Neural cell (in vitro differentiated cells): ENCODE data around the gene SAMMSON. TPM values are rescaled to one million over a fixed set of nuclear protein-coding genes. Genes with fewer than 3 reads are reported as not detected.

ENCODE experiments used
- H2AFZ ChIP-seq: fragments of 200-600, 300-800 bp; sonication (generic), shearing (Covaris generic); 2 replicates; pipeline ENCODE4 v1.6.0; 2014; ENCODE audit warnings: low read depth, mild to moderate bottlenecking, antibody characterized with exemption, low read length, moderate library complexity
- H3F3A ChIP-seq: fragments of 200-600 bp; shearing (Covaris generic); 2 replicates; pipeline ENCODE4 v1.6.1; 2016; ENCODE audit warnings: mild to moderate bottlenecking, moderate library complexity, mixed read lengths, antibody characterized with exemption, low read length; ENCODE audit not compliant: insufficient read depth, poor library complexity, severe bottlenecking
- H3K27ac ChIP-seq: fragments of 200-600, 300-800 bp; sonication (generic), shearing (Covaris generic); 2 replicates; pipeline ENCODE4 v1.5.1; 2014; ENCODE audit warnings: mild to moderate bottlenecking, low read length, moderate library complexity
- H3K27me3 ChIP-seq: fragments of 300-800, 200-600 bp; sonication (generic), shearing (Covaris generic); 2 replicates; pipeline ENCODE4 v1.6.0; 2014; ENCODE audit warnings: mild to moderate bottlenecking, low read depth, low read length, moderate library complexity; ENCODE audit not compliant: insufficient read depth
- H3K36me3 ChIP-seq: fragments of 300-800, 200-600 bp; sonication (generic), shearing (Covaris generic); 2 replicates; pipeline ENCODE4 v1.5.1; 2014; ENCODE audit warnings: mild to moderate bottlenecking, antibody characterized with exemption, low read length, moderate library complexity; ENCODE audit not compliant: insufficient read depth
- H3K4me2 ChIP-seq: fragments of 300-800, 200-600 bp; sonication (generic), shearing (Covaris generic); 2 replicates; pipeline ENCODE4 v1.6.0; 2014; ENCODE audit warnings: mild to moderate bottlenecking, low read length
- H3K4me3 ChIP-seq: fragments of 300-800, 200-600 bp; sonication (generic), shearing (Covaris generic); 2 replicates; pipeline ENCODE4 v1.5.1; 2014; ENCODE audit warnings: mild to moderate bottlenecking, low read length, moderate library complexity
- H3K79me2 ChIP-seq: fragments of 200-600 bp; shearing (Covaris generic); replicated peaks from 2 replicates; pipeline ENCODE4 v1.6.0; 2014; ENCODE audit warnings: mild to moderate bottlenecking, low read length, moderate library complexity; ENCODE audit not compliant: insufficient read depth
- H3K9ac ChIP-seq: fragments of 300-800, 200-600 bp; sonication (generic), shearing (Covaris generic); 2 replicates; pipeline ENCODE4 v1.6.1; 2016; ENCODE audit warnings: mild to moderate bottlenecking, low read length, mixed read lengths
- H3K9me2 ChIP-seq: fragments of 200-600 bp; shearing (Covaris generic); 2 replicates; pipeline ENCODE4 v1.6.1; 2016; ENCODE audit warnings: mild to moderate bottlenecking, low read length, mixed read lengths; ENCODE audit not compliant: insufficient read depth
- H3K9me3 ChIP-seq: fragments of 200-600, 300-800 bp; sonication (generic), shearing (Covaris generic); 2 replicates; pipeline ENCODE4 v1.6.1; 2016; ENCODE audit warnings: mild to moderate bottlenecking, mixed run types, low read length, moderate library complexity, mixed read lengths
- H4K20me1 ChIP-seq: fragments of 200-600 bp; shearing (Covaris generic); 2 replicates; pipeline ENCODE4 v1.6.1; 2016; ENCODE audit warnings: mild to moderate bottlenecking, mixed run types; ENCODE audit not compliant: insufficient read depth
- EP300 ChIP-seq: fragments of 450-650 bp; conservative IDR thresholded peaks from 2 replicates; pipeline ENCODE4 v1.6.1; 2014; ENCODE audit warnings: antibody characterized with exemption, mild to moderate bottlenecking, moderate library complexity; ENCODE audit not compliant: poor library complexity, severe bottlenecking
- EZH2 ChIP-seq: fragments of 200-600, 300-800 bp; shearing (Covaris generic), sonication (generic); IDR thresholded peaks from 2 replicates; pipeline ENCODE4 v1.6.1; 2014; ENCODE audit warnings: antibody characterized with exemption, low read length, borderline replicate concordance, mild to moderate bottlenecking; ENCODE audit not compliant: insufficient read depth, poor library complexity, severe bottlenecking
- MXI1 ChIP-seq: fragments of 450-650 bp; conservative IDR thresholded peaks from 2 replicates; pipeline ENCODE4 v1.6.1; 2014; ENCODE audit warnings: antibody characterized with exemption, mild to moderate bottlenecking; ENCODE audit not compliant: poor library complexity, severe bottlenecking
- POLR2AphosphoS5 ChIP-seq: IDR thresholded peaks from 2 replicates; pipeline ENCODE4 v1.6.1; 2012
- RAD21 ChIP-seq: fragments of 450-650 bp; conservative IDR thresholded peaks from 2 replicates; pipeline ENCODE4 v1.6.1; 2014; ENCODE audit warnings: antibody characterized with exemption, mild to moderate bottlenecking, moderate library complexity
- SMC3 ChIP-seq: fragments of 450-650 bp; conservative IDR thresholded peaks from 2 replicates; pipeline ENCODE4 v1.6.1; 2014; ENCODE audit warnings: antibody characterized with exemption, mild to moderate bottlenecking, moderate library complexity; ENCODE audit not compliant: poor library complexity
- TAF1 ChIP-seq: IDR thresholded peaks from 2 replicates; pipeline ENCODE4 v1.6.1; 2012; ENCODE audit warnings: low read depth
- polyA plus RNA-seq: library from polyadenylated mRNA; depleted of rRNA; stranded (reverse); fragments of >200 nt; gene quantifications from 2 replicates; pipeline ENCODE4 v1.2.3, GENCODE V29; 2014
- TF ChIP-seq, protein P1 (sequence below): fragments of 450-650 bp; IDR thresholded peaks from 2 replicates; pipeline ENCODE4 v1.5.1; 2014; ENCODE audit warnings: antibody characterized with exemption, mild to moderate bottlenecking, moderate library complexity; ENCODE audit not compliant: poor library complexity, severe bottlenecking
- TF ChIP-seq, protein P2 (sequence below): IDR thresholded peaks from 2 replicates; pipeline ENCODE4 v1.6.1; 2012; ENCODE audit warnings: borderline replicate concordance

Gene SAMMSON
- polyA plus RNA-seq, 1 donor from 2014 or later, result not detected

DNA sequence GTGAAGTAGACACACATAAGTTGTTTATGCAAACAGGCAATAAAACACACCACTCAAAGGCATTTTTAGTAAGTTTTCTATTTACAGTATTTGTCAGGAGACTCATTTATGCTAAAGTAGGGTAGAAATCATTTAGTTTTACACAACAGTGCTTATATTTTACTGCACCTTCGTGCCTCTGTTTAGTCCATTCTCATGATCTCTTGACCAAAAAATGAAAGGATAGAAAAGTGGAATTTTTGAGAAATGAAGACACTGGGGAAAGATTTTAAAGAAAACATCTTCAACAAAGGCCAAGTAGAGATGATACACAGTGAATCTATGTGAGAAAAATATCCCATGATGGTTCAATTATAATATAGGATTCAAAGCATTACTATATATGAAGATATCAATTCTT lies 114.9 kb downstream of the SAMMSON start:
- Histone ChIP-seq H3F3A (no peaks in the 10 kb centered on the region), H3K9me2 (no peaks in the 10 kb centered on the region), H3K4me2 (no peak overlapping the region), H4K20me1 (no peaks in the 10 kb centered on the region), H2AFZ (no peak overlapping the region), H3K79me2 (no peaks in the 10 kb centered on the region), H3K9ac (no peak overlapping the region), H3K27me3 (peaks cover 3% of the 10 kb centered on the region), H3K27ac (no peak overlapping the region), H3K9me3 (peaks cover 7% of the 10 kb centered on the region), H3K4me3 (no peak overlapping the region), H3K36me3 (no peaks in the 10 kb centered on the region)
- TF ChIP-seq POLR2AphosphoS5 (no peak), TAF1 (no peak), MXI1 (no peak), EP300 (no peak), RAD21 (no peak), EZH2 (no peak)
- TF ChIP-seq, protein P1, sequence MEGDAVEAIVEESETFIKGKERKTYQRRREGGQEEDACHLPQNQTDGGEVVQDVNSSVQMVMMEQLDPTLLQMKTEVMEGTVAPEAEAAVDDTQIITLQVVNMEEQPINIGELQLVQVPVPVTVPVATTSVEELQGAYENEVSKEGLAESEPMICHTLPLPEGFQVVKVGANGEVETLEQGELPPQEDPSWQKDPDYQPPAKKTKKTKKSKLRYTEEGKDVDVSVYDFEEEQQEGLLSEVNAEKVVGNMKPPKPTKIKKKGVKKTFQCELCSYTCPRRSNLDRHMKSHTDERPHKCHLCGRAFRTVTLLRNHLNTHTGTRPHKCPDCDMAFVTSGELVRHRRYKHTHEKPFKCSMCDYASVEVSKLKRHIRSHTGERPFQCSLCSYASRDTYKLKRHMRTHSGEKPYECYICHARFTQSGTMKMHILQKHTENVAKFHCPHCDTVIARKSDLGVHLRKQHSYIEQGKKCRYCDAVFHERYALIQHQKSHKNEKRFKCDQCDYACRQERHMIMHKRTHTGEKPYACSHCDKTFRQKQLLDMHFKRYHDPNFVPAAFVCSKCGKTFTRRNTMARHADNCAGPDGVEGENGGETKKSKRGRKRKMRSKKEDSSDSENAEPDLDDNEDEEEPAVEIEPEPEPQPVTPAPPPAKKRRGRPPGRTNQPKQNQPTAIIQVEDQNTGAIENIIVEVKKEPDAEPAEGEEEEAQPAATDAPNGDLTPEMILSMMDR, result no peak
- TF ChIP-seq, protein P2, sequence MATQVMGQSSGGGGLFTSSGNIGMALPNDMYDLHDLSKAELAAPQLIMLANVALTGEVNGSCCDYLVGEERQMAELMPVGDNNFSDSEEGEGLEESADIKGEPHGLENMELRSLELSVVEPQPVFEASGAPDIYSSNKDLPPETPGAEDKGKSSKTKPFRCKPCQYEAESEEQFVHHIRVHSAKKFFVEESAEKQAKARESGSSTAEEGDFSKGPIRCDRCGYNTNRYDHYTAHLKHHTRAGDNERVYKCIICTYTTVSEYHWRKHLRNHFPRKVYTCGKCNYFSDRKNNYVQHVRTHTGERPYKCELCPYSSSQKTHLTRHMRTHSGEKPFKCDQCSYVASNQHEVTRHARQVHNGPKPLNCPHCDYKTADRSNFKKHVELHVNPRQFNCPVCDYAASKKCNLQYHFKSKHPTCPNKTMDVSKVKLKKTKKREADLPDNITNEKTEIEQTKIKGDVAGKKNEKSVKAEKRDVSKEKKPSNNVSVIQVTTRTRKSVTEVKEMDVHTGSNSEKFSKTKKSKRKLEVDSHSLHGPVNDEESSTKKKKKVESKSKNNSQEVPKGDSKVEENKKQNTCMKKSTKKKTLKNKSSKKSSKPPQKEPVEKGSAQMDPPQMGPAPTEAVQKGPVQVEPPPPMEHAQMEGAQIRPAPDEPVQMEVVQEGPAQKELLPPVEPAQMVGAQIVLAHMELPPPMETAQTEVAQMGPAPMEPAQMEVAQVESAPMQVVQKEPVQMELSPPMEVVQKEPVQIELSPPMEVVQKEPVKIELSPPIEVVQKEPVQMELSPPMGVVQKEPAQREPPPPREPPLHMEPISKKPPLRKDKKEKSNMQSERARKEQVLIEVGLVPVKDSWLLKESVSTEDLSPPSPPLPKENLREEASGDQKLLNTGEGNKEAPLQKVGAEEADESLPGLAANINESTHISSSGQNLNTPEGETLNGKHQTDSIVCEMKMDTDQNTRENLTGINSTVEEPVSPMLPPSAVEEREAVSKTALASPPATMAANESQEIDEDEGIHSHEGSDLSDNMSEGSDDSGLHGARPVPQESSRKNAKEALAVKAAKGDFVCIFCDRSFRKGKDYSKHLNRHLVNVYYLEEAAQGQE, result no peak

DNA sequence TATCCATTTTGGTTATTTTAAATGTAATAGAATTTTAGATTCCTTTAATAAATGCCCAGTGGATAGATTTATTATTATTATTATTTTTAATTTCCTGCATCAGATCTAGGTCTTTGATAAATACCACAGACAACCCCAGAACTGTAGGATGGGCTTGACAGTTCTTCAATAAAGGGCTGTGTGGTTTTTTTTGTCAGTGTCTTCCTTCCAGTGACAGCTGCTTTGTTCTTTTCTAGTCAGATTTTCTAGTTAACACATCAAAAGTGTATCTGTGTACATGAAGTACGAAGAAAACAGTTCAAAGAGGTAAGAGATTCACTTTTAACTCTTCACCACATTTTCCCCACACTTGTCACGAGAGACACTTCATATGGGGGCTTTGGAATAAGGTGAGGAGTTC lies 120.3 kb downstream of the SAMMSON start:
- Histone ChIP-seq H2AFZ (no peak overlapping the region), H3K9me2 (no peaks in the 10 kb centered on the region), H3K4me2 (no peak overlapping the region), H3K36me3 (no peaks in the 10 kb centered on the region), H4K20me1 (no peaks in the 10 kb centered on the region), H3K27ac (no peak overlapping the region), H3K9ac (no peak overlapping the region), H3F3A (no peaks in the 10 kb centered on the region), H3K4me3 (no peak overlapping the region), H3K27me3 (no peaks in the 10 kb centered on the region), H3K79me2 (no peaks in the 10 kb centered on the region), H3K9me3 (no peaks in the 10 kb centered on the region)
- TF ChIP-seq SMC3 (no peak), EZH2 (no peak), EP300 (no peak), POLR2AphosphoS5 (no peak), TAF1 (no peak), RAD21 (no peak)
- TF ChIP-seq, protein P2, result no peak
